Measurements from ENCODE around the gene CHSY3.

CHSY3 gene

GRCh38 chr5:130068101-130068500 lies 163.8 kb downstream of the CHSY3 start:
- no peak overlapping the region for H3K4me3 ChIP-seq (ENCODE audit: low read depth, low read length)
- no peaks in the 10 kb centered on the region for H3K79me2 ChIP-seq
- H3K9me3 ChIP-seq (ENCODE audit: control insufficient read depth, low read length): no peaks in the 10 kb centered on the region
- H3K4me2 ChIP-seq (ENCODE audit: low read length): no peak overlapping the region
- no peak overlapping the region for H2AFZ ChIP-seq
- H3K9ac ChIP-seq: no peak overlapping the region
- H3K4me1 ChIP-seq: no peaks in the 10 kb centered on the region
- no peaks in the 10 kb centered on the region for H3K27me3 ChIP-seq (ENCODE audit: control insufficient read depth, insufficient read depth, low read length)
- no peaks in the 10 kb centered on the region for H3K36me3 ChIP-seq (ENCODE audit: control insufficient read depth, insufficient read depth, low read length)
- TF ChIP-seq CTCF (IDR thresholded peaks at IDR 0.05): no peak
- no peak overlapping the region for H3K27ac ChIP-seq

GRCh38 chr5:130068988-130069387 lies 164.7 kb downstream of the CHSY3 start:
- no peak overlapping the region for H3K27ac ChIP-seq
- H3K4me1 ChIP-seq: no peaks in the 10 kb centered on the region
- no peaks in the 10 kb centered on the region for H3K79me2 ChIP-seq
- H3K9me3 ChIP-seq (ENCODE audit: control insufficient read depth, low read length): no peaks in the 10 kb centered on the region
- H2AFZ ChIP-seq: no peak overlapping the region
- no peak overlapping the region for H3K4me3 ChIP-seq (ENCODE audit: low read depth, low read length)
- no peak overlapping the region for H3K9ac ChIP-seq
- TF ChIP-seq CTCF (IDR thresholded peaks at IDR 0.05): no peak
- no peaks in the 10 kb centered on the region for H3K36me3 ChIP-seq (ENCODE audit: control insufficient read depth, insufficient read depth, low read length)
- H3K4me2 ChIP-seq (ENCODE audit: low read length): no peak overlapping the region
- no peaks in the 10 kb centered on the region for H3K27me3 ChIP-seq (ENCODE audit: control insufficient read depth, insufficient read depth, low read length)

DNA sequence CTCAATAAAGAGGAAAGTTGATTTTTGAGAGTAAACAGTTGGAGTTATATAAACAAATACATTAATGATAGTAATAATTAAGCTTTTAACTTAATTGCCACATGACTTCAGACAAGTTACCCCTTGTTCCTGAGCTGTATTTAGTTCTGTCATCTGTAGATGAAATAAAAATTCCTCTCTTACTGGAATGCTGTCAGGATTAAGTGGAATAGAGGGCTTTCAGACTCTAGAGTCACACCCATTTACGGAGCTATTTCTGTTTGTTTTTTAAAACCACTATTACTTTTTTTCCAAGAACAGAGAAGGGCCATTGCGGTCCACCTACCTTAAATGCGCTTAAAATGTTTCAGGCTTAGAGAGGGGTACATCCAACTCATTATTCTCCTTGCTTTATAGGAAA lies 170.6 kb downstream of the CHSY3 start:
- no peak overlapping the region for H3K4me3 ChIP-seq (ENCODE audit: low read depth, low read length)
- no peak for TF ChIP-seq CTCF (IDR thresholded peaks at IDR 0.05)
- no peak overlapping the region for H3K27ac ChIP-seq
- no peaks in the 10 kb centered on the region for H3K9me3 ChIP-seq (ENCODE audit: control insufficient read depth, low read length)
- H2AFZ ChIP-seq: no peak overlapping the region
- H3K79me2 ChIP-seq: no peaks in the 10 kb centered on the region
- no peak overlapping the region for H3K4me2 ChIP-seq (ENCODE audit: low read length)
- no peaks in the 10 kb centered on the region for H3K4me1 ChIP-seq
- no peak overlapping the region for H3K9ac ChIP-seq
- no peaks in the 10 kb centered on the region for H3K36me3 ChIP-seq (ENCODE audit: control insufficient read depth, insufficient read depth, low read length)
- no peaks in the 10 kb centered on the region for H3K27me3 ChIP-seq (ENCODE audit: control insufficient read depth, insufficient read depth, low read length)

DNA sequence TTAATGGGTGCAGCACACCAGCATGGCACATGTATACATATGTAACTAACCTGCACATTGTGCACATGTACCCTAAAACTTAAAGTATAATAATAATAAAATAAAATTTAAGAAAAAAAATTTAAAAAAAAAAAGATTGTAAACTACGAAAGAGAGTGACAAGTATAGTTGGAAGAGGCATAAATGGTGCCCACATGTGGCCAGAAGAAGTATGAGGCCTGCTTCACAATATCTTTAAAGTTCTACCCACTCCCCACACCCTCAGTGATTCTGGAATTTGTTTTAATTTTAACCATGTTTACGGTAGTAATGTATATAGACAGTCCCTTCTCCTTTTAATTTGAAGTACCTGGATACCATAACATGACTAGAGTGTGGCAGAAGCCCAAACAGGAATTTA lies 172.7 kb downstream of the CHSY3 start:
- no peaks in the 10 kb centered on the region for H3K79me2 ChIP-seq
- no peak overlapping the region for H2AFZ ChIP-seq
- no peak for TF ChIP-seq CTCF (IDR thresholded peaks at IDR 0.05)
- no peak overlapping the region for H3K4me3 ChIP-seq (ENCODE audit: low read depth, low read length)
- H3K9me3 ChIP-seq (ENCODE audit: control insufficient read depth, low read length): no peaks in the 10 kb centered on the region
- no peak overlapping the region for H3K4me2 ChIP-seq (ENCODE audit: low read length)
- no peaks in the 10 kb centered on the region for H3K27me3 ChIP-seq (ENCODE audit: control insufficient read depth, insufficient read depth, low read length)
- H3K36me3 ChIP-seq (ENCODE audit: control insufficient read depth, insufficient read depth, low read length): no peaks in the 10 kb centered on the region
- no peak overlapping the region for H3K9ac ChIP-seq
- no peak overlapping the region for H3K27ac ChIP-seq
- no peaks in the 10 kb centered on the region for H3K4me1 ChIP-seq

DNA sequence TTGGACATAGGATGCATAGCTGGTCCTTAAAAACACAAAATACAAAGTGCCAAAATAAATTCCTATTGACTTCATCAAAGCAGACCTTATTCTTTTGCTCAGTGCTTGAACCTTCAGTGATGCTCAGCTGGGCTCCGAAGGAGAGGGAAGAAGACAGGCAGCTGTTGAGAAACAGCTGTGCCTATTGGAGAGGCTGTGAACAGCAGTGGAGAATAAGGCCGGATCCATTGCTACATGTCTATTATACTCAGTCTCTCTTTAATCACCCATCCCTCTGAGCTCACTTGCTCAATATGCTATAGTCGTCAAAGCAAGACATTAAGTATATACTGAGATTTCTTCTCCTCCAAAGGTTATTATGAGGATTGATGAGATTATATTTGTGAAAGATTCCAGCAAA lies 174.4 kb downstream of the CHSY3 start:
- Histone ChIP-seq H3K27ac (no peak overlapping the region), H3K4me2 (ENCODE audit: low read length) (no peak overlapping the region), H3K4me1 (no peaks in the 10 kb centered on the region), H2AFZ (no peak overlapping the region), H3K36me3 (ENCODE audit: control insufficient read depth, insufficient read depth, low read length) (no peaks in the 10 kb centered on the region), H3K9me3 (ENCODE audit: control insufficient read depth, low read length) (no peaks in the 10 kb centered on the region), H3K79me2 (no peaks in the 10 kb centered on the region), H3K27me3 (ENCODE audit: control insufficient read depth, insufficient read depth, low read length) (no peaks in the 10 kb centered on the region), H3K9ac (no peak overlapping the region), H3K4me3 (ENCODE audit: low read depth, low read length) (no peak overlapping the region)
- TF ChIP-seq CTCF (IDR thresholded peaks at IDR 0.05): no peak
